Neural cell (in vitro differentiated cells): ENCODE measurements around the gene MAPK8. TPM values are rescaled to one million over a fixed set of nuclear protein-coding genes. Genes with fewer than 3 reads are reported as not detected.

Experiments
- H2AFZ ChIP-seq: fragments of 200-600, 300-800 bp; sonication (generic), shearing (Covaris generic); 2 replicates; pipeline ENCODE4 v1.6.0; 2014; ENCODE audit warnings: low read depth, mild to moderate bottlenecking, antibody characterized with exemption, low read length, moderate library complexity
- H3F3A ChIP-seq: fragments of 200-600 bp; shearing (Covaris generic); 2 replicates; pipeline ENCODE4 v1.6.1; 2016; ENCODE audit warnings: mild to moderate bottlenecking, moderate library complexity, mixed read lengths, antibody characterized with exemption, low read length; ENCODE audit not compliant: insufficient read depth, poor library complexity, severe bottlenecking
- H3K27ac ChIP-seq: fragments of 200-600, 300-800 bp; sonication (generic), shearing (Covaris generic); 2 replicates; pipeline ENCODE4 v1.5.1; 2014; ENCODE audit warnings: mild to moderate bottlenecking, low read length, moderate library complexity
- H3K27me3 ChIP-seq: fragments of 300-800, 200-600 bp; sonication (generic), shearing (Covaris generic); 2 replicates; pipeline ENCODE4 v1.6.0; 2014; ENCODE audit warnings: mild to moderate bottlenecking, low read depth, low read length, moderate library complexity; ENCODE audit not compliant: insufficient read depth
- H3K36me3 ChIP-seq: fragments of 300-800, 200-600 bp; sonication (generic), shearing (Covaris generic); 2 replicates; pipeline ENCODE4 v1.5.1; 2014; ENCODE audit warnings: mild to moderate bottlenecking, antibody characterized with exemption, low read length, moderate library complexity; ENCODE audit not compliant: insufficient read depth
- H3K4me2 ChIP-seq: fragments of 300-800, 200-600 bp; sonication (generic), shearing (Covaris generic); 2 replicates; pipeline ENCODE4 v1.6.0; 2014; ENCODE audit warnings: mild to moderate bottlenecking, low read length
- H3K4me3 ChIP-seq: fragments of 300-800, 200-600 bp; sonication (generic), shearing (Covaris generic); 2 replicates; pipeline ENCODE4 v1.5.1; 2014; ENCODE audit warnings: mild to moderate bottlenecking, low read length, moderate library complexity
- H3K79me2 ChIP-seq: fragments of 200-600 bp; shearing (Covaris generic); replicated peaks from 2 replicates; pipeline ENCODE4 v1.6.0; 2014; ENCODE audit warnings: mild to moderate bottlenecking, low read length, moderate library complexity; ENCODE audit not compliant: insufficient read depth
- H3K9ac ChIP-seq: fragments of 300-800, 200-600 bp; sonication (generic), shearing (Covaris generic); 2 replicates; pipeline ENCODE4 v1.6.1; 2016; ENCODE audit warnings: mild to moderate bottlenecking, low read length, mixed read lengths
- H3K9me2 ChIP-seq: fragments of 200-600 bp; shearing (Covaris generic); 2 replicates; pipeline ENCODE4 v1.6.1; 2016; ENCODE audit warnings: mild to moderate bottlenecking, low read length, mixed read lengths; ENCODE audit not compliant: insufficient read depth
- H3K9me3 ChIP-seq: fragments of 200-600, 300-800 bp; sonication (generic), shearing (Covaris generic); 2 replicates; pipeline ENCODE4 v1.6.1; 2016; ENCODE audit warnings: mild to moderate bottlenecking, mixed run types, low read length, moderate library complexity, mixed read lengths
- H4K20me1 ChIP-seq: fragments of 200-600 bp; shearing (Covaris generic); 2 replicates; pipeline ENCODE4 v1.6.1; 2016; ENCODE audit warnings: mild to moderate bottlenecking, mixed run types; ENCODE audit not compliant: insufficient read depth
- CTCF ChIP-seq: fragments of 450-650 bp; IDR thresholded peaks from 2 replicates; pipeline ENCODE4 v1.5.1; 2014; ENCODE audit warnings: antibody characterized with exemption, mild to moderate bottlenecking, moderate library complexity; ENCODE audit not compliant: poor library complexity, severe bottlenecking
- EP300 ChIP-seq: fragments of 450-650 bp; conservative IDR thresholded peaks from 2 replicates; pipeline ENCODE4 v1.6.1; 2014; ENCODE audit warnings: antibody characterized with exemption, mild to moderate bottlenecking, moderate library complexity; ENCODE audit not compliant: poor library complexity, severe bottlenecking
- EZH2 ChIP-seq: fragments of 200-600, 300-800 bp; shearing (Covaris generic), sonication (generic); IDR thresholded peaks from 2 replicates; pipeline ENCODE4 v1.6.1; 2014; ENCODE audit warnings: antibody characterized with exemption, low read length, borderline replicate concordance, mild to moderate bottlenecking; ENCODE audit not compliant: insufficient read depth, poor library complexity, severe bottlenecking
- MXI1 ChIP-seq: fragments of 450-650 bp; conservative IDR thresholded peaks from 2 replicates; pipeline ENCODE4 v1.6.1; 2014; ENCODE audit warnings: antibody characterized with exemption, mild to moderate bottlenecking; ENCODE audit not compliant: poor library complexity, severe bottlenecking
- POLR2AphosphoS5 ChIP-seq: IDR thresholded peaks from 2 replicates; pipeline ENCODE4 v1.6.1; 2012
- RAD21 ChIP-seq: fragments of 450-650 bp; conservative IDR thresholded peaks from 2 replicates; pipeline ENCODE4 v1.6.1; 2014; ENCODE audit warnings: antibody characterized with exemption, mild to moderate bottlenecking, moderate library complexity
- REST ChIP-seq: IDR thresholded peaks from 2 replicates; pipeline ENCODE4 v1.6.1; 2012; ENCODE audit warnings: borderline replicate concordance
- SMC3 ChIP-seq: fragments of 450-650 bp; conservative IDR thresholded peaks from 2 replicates; pipeline ENCODE4 v1.6.1; 2014; ENCODE audit warnings: antibody characterized with exemption, mild to moderate bottlenecking, moderate library complexity; ENCODE audit not compliant: poor library complexity
- TAF1 ChIP-seq: IDR thresholded peaks from 2 replicates; pipeline ENCODE4 v1.6.1; 2012; ENCODE audit warnings: low read depth
- polyA plus RNA-seq: library from polyadenylated mRNA; depleted of rRNA; stranded (reverse); fragments of >200 nt; gene quantifications from 2 replicates; pipeline ENCODE4 v1.2.3, GENCODE V29; 2014

The MAPK8 gene
- polyA plus RNA-seq, 1 donor from 2014 or later, result 187 TPM

DNA sequence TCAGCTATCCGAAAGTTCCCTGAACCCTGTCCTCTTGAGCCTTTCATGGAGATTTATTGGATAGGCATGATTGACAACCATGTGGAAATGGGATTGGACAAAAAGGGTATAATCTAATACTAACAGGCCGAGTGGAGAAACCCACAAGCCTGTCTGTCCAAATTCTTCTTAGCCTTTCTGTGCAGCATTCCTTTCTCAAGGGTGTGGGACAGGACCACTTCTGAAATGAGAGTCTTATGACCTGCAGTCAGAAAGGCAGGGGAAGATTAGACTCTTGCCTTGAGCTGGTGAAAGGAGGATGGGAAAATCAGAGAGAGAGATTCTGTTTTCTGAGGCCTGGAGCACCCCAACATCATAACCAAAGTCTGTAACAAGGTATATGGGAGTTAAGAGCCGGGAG is 85.5 kb downstream of the MAPK8 start:
- H3K9me2 ChIP-seq, result no peaks in the 10 kb centered on the region
- no peak overlapping the region for H3K4me2 ChIP-seq
- H2AFZ ChIP-seq, result no peak overlapping the region
- no peaks in the 10 kb centered on the region for H3K36me3 ChIP-seq
- no peaks in the 10 kb centered on the region for H3K9me3 ChIP-seq
- no peak overlapping the region for H3K4me3 ChIP-seq
- no peaks in the 10 kb centered on the region for H4K20me1 ChIP-seq
- H3F3A ChIP-seq, result no peaks in the 10 kb centered on the region
- H3K27me3 ChIP-seq, result no peaks in the 10 kb centered on the region
- no peak for TF ChIP-seq MXI1
- no peak for TF ChIP-seq POLR2AphosphoS5
- no peak for TF ChIP-seq CTCF
- no peak for TF ChIP-seq EZH2
- TF ChIP-seq TAF1, result no peak
- TF ChIP-seq SMC3, result no peak
- TF ChIP-seq EP300, result no peak
- TF ChIP-seq RAD21, result no peak
- no peak for TF ChIP-seq REST
- H3K9ac ChIP-seq, result no peak overlapping the region
- H3K79me2 ChIP-seq, result peaks cover 41% of the 10 kb centered on the region
- H3K27ac ChIP-seq, result no peak overlapping the region

DNA sequence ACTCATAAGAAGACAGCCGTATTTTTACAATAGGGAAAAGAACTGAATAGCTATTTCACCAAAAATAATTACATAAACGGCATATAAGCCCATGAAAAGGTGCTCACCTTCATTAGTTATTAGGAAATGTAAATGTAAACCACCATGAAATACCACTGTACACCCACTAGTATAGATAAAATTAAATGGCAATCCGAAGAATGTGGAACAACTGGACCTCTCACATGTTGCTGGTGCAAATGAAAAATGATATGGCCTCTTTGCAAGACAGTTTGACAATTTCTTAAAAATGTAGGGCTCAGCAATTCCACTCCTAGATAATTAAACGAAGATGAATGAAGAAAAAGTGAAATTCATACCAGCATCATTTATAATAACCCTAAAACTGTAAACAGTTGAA is 91.8 kb downstream of the MAPK8 start:
- no peak overlapping the region for H3K4me3 ChIP-seq
- H3K79me2 ChIP-seq, result peaks cover 19% of the 10 kb centered on the region
- no peak overlapping the region for H3K9ac ChIP-seq
- no peak overlapping the region for H3K4me2 ChIP-seq
- H3K27me3 ChIP-seq, result no peaks in the 10 kb centered on the region
- no peaks in the 10 kb centered on the region for H3K9me2 ChIP-seq
- no peaks in the 10 kb centered on the region for H4K20me1 ChIP-seq
- no peaks in the 10 kb centered on the region for H3F3A ChIP-seq
- H3K9me3 ChIP-seq, result no peaks in the 10 kb centered on the region
- H3K36me3 ChIP-seq, result no peaks in the 10 kb centered on the region
- H2AFZ ChIP-seq, result no peak overlapping the region
- TF ChIP-seq REST, result no peak
- TF ChIP-seq SMC3, result no peak
- TF ChIP-seq RAD21, result no peak
- TF ChIP-seq CTCF, result no peak
- TF ChIP-seq MXI1, result no peak
- no peak for TF ChIP-seq TAF1
- TF ChIP-seq EP300, result no peak
- TF ChIP-seq EZH2, result no peak
- no peak for TF ChIP-seq POLR2AphosphoS5
- no peak overlapping the region for H3K27ac ChIP-seq
